Epithelial cell of esophagus (primary cell): Measurements from ENCODE around the gene AKAP6.

Experiments used
- DNase-seq: peaks from one replicate; pipeline ENCODE4 v3.0.0; 2010; ENCODE audit warnings: low read depth
- H3K4me3 ChIP-seq: 2 replicates; pipeline ENCODE4 v1.5.1; 2011; ENCODE audit warnings: mild to moderate bottlenecking, low read length, control low read depth
- TF ChIP-seq, protein P1 (sequence below): IDR thresholded peaks from 2 replicates; pipeline ENCODE4 v1.5.1; 2011; ENCODE audit warnings: low read depth, mild to moderate bottlenecking, low read length, control low read depth, inconsistent platforms; ENCODE audit not compliant: insufficient read depth; ENCODE audit errors: missing control alignments

The AKAP6 gene

DNA sequence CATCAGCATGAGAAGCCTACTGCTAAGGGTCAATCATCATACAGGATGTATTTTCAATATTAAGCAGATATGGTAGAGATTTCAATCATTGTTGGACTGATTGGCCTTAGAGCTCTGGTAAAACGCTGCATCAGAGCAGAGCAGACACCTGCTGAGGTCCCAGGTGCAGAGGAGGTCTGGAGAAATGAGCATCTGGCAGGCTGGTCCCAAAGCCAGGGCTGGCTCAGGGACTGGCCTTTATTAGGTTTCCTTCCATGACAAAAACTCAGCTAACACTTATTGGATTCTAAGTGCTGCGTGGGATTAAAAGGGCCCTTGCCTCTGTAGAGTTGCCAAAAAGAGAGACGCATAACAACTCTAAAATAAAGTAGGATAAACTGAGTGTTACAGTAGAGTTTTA, 29.7 kb downstream of the AKAP6 start:
- no peak overlapping the region for H3K4me3 ChIP-seq
- no peak for DNase-seq

DNA sequence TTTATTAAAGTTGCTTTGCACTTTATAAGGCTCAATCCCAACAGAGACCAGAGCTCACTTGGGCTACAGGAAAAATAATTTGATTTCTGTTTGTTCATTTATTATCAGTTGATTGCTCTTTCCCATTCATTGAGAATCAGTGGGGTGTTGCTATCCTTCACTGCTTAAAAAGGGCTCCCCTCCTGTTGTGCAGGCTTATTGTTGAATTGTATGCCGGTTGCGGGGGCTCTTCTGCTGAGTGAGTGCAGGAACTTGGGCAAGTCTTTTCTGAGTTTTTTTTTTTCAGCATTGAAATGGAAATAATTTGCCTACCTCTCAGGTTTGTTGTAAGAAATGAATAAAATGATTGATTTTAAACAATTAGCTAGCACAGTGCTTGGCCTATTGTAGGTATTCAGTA, 32.6 kb downstream of the AKAP6 start:
- TF ChIP-seq, protein P1, sequence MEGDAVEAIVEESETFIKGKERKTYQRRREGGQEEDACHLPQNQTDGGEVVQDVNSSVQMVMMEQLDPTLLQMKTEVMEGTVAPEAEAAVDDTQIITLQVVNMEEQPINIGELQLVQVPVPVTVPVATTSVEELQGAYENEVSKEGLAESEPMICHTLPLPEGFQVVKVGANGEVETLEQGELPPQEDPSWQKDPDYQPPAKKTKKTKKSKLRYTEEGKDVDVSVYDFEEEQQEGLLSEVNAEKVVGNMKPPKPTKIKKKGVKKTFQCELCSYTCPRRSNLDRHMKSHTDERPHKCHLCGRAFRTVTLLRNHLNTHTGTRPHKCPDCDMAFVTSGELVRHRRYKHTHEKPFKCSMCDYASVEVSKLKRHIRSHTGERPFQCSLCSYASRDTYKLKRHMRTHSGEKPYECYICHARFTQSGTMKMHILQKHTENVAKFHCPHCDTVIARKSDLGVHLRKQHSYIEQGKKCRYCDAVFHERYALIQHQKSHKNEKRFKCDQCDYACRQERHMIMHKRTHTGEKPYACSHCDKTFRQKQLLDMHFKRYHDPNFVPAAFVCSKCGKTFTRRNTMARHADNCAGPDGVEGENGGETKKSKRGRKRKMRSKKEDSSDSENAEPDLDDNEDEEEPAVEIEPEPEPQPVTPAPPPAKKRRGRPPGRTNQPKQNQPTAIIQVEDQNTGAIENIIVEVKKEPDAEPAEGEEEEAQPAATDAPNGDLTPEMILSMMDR = no peak
- no peak for DNase-seq

More for the DNA sequence above, 29.7 kb downstream of the AKAP6 start:
- TF ChIP-seq, protein P1 = no peak

GRCh38 chr14:32363761-32364160, 34.7 kb downstream of the AKAP6 start:
- TF ChIP-seq, protein P1 = no peak
- DNase-seq = no peak
- H3K4me3 ChIP-seq = no peak overlapping the region

More for the DNA sequence above, 32.6 kb downstream of the AKAP6 start:
- no peak overlapping the region for H3K4me3 ChIP-seq

- no peak overlapping the region for H3K4me3 ChIP-seq
- TF ChIP-seq, protein P1 = no peak
- DNase-seq = no peak
Measured at GRCh38 chr14:32364941-32365340, 35.8 kb downstream of the AKAP6 start.

- DNase-seq = no peak
- no peak overlapping the region for H3K4me3 ChIP-seq
- TF ChIP-seq, protein P1 = no peak
Measured at GRCh38 chr14:32366256-32366879, 37.3 kb downstream of the AKAP6 start.

DNA sequence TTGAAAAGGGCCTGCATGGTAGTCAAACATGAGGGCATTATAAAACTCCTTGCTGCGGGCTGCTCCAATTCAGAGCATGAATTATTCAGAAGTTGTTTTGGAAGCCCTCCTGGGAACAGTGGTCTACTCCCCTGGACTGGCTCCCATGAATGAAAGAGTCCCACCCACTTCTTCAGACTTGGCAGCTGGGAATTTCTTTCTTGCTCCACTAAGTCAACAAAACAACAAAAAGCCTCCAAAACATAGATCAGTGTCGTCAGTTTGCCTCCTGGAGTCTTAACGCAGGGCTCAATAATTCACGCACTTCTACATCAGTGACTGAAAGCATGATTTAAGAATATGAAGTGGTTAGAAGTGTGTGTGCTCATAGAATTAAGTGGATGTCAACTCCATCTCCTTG, 37.9 kb downstream of the AKAP6 start:
- DNase-seq = no peak
- TF ChIP-seq, protein P1 = no peak
- H3K4me3 ChIP-seq = no peak overlapping the region

DNA sequence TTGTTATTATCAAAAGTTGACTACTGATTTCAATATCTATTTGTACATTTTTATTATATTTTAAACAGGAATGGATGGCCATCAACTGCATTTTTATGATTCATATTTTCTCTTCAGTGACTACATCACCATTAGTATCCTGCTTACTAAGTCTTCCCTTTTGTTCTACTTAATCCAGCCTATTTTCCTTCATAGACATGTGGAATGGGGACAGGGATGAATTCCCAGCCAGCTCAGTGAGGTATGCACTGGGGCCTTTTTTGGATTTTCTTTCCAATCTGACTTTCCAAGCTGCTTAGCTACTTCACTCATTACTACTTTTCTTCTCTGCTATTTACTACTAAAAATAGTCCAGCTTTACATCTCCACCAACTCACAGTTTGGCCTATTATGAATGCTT, 38.4 kb downstream of the AKAP6 start:
- DNase-seq = peak; percentile 73
- TF ChIP-seq, protein P1 = no peak
- H3K4me3 ChIP-seq = no peak overlapping the region
